T-helper 1 cell treated with Interleukin-12 subunit alpha and Interleukin-12 subunit beta and Interleukin-4 antibody, amounts not matched to agents 30 μg/mL and 1 μg/mL, for 36 hours (primary cell): ENCODE data around the gene VPS51.
A peak's percentile ranks its signal among the peaks of the same experiment; 100 is the strongest.
"Not testable (repeated sequence)": the region's sequence is repeated elsewhere in the genome, so short reads cannot be mapped to it uniquely, and the experiment has no call there.

ENCODE experiments used
- H3K27ac Mint-ChIP-seq: one replicate; pipeline ENCODE4 v1.8.0; 2021; ENCODE audit warnings: mild to moderate bottlenecking, mixed read lengths
- H3K27me3 Mint-ChIP-seq: one replicate; pipeline ENCODE4 v1.8.0; 2021; ENCODE audit warnings: low read depth, mixed read lengths
- H3K36me3 Mint-ChIP-seq: one replicate; pipeline ENCODE4 v1.8.0; 2021; ENCODE audit warnings: low read depth, mixed read lengths
- H3K4me1 Mint-ChIP-seq: one replicate; pipeline ENCODE4 v1.8.0; 2021; ENCODE audit warnings: low read depth, mixed read lengths
- H3K4me3 Mint-ChIP-seq: one replicate; pipeline ENCODE4 v1.8.0; 2021; ENCODE audit warnings: mild to moderate bottlenecking, moderate library complexity, mixed read lengths
- H3K9me3 Mint-ChIP-seq: one replicate; pipeline ENCODE4 v1.8.0; 2021; ENCODE audit warnings: mixed read lengths

The VPS51 gene

GRCh38 chr11:65117206-65118096, 21.4 kb downstream of the VPS51 start, which contains the start of gene ZNHIT2:
Gene ZNHIT2, minus strand, starts transcription at chr11:65117701. Its CDS starts 48 bp downstream, at chr11:65117653.
- Mint-ChIP-seq H3K27me3 (no peaks in the 10 kb centered on the region), H3K4me3 (peak within 1 kb of the TSS; percentile 85), H3K9me3 (no peaks in the 10 kb centered on the region), H3K4me1 (peaks cover 22% of the 10 kb centered on the region), H3K27ac (peak within 1 kb of the TSS; percentile 91), H3K36me3 (peaks cover 36% of the 10 kb centered on the region)

DNA sequence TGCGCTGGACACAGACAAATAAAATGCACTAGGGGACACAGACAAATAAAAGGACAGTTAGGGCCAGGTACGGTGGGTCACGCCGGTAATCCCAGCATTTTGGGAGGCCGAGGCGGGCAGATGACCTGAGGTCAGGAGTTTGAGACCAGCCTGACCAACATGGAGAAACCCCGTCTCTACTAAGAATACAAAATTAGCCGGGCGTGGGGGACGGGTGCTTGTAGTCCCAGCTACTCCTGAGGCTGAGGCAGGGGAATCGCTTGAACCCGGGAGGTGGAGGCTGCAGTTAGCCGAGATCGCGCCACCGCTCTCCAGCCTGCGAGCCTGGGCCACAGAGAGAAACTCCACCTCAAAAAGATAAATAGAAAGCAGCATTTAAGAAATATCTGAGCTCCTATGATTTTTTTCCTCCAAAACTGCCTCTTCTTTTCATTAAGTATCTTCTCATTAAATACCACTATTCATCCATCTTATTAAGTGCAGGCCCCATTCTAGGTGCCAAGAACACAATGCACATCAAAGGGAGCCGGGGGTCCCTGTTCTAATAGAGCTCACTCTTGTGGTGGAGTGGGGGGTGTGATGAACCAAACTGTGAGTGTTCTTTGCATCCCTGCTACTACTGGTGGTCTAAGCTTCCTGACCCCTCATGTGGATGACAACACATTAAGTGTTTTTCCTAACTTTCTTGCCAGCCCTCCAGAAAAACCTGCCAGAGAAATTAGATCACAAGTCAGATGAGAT, 22.3 kb downstream of the VPS51 start:
- Mint-ChIP-seq H3K27me3 (no peaks in the 10 kb centered on the region), H3K4me3 (peak overlapping the region; percentile 85), H3K27ac (peak overlapping the region; percentile 91), H3K9me3 (no peaks in the 10 kb centered on the region), H3K36me3 (peaks cover 36% of the 10 kb centered on the region), H3K4me1 (peaks cover 26% of the 10 kb centered on the region)

DNA sequence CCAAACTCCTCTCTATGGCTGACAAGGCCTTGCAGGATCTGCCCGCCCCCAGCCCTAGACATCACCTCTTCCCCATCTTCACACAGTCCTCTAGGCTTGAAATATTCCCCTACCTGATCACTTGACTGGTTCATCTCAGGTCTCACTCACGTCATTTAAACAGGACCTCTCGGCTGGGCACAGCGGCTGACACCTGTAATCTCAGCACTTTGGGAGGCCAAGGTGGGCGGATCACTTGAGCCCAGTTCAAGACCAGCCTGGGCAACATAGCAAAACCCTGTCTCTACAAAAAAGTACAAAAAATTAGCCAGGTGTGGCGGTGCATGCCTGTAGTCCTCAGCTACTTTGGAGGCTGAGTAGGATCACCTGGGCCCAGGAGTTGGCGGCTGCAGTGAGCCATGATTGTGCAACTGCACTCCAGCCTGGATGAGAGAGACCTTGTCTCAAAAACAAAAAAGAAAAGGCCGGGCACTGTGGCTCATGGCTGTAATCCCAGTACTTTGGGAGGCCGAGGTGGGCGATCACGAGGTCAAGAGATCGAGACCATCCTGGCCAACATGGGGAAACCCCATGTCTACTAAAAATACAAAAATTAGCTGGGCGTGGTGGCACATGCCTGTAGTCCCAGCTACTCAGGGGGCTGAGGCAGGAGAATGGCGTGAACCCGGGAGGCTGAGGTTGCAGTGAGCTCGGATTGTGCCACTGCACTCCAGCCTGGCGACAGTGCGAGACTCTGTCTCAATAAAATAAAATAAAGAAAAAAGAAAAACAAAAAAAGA, 23.1 kb downstream of the VPS51 start:
- Mint-ChIP-seq H3K27ac (peak overlapping the region; percentile 68), H3K4me1 (peaks cover 25% of the 10 kb centered on the region), H3K4me3 (peak overlapping the region; percentile 16), H3K36me3 (peaks cover 36% of the 10 kb centered on the region)
- H3K27me3 Mint-ChIP-seq, H3K9me3 Mint-ChIP-seq: not testable (repeated sequence)

- Mint-ChIP-seq H3K27me3 (no peaks in the 10 kb centered on the region), H3K4me3 (no peak overlapping the region), H3K4me1 (peaks cover 28% of the 10 kb centered on the region), H3K9me3 (no peaks in the 10 kb centered on the region), H3K36me3 (peaks cover 38% of the 10 kb centered on the region), H3K27ac (peak overlapping the region; percentile 20)
Observed at GRCh38 chr11:65119670-65119995, 23.6 kb downstream of the VPS51 start.

DNA sequence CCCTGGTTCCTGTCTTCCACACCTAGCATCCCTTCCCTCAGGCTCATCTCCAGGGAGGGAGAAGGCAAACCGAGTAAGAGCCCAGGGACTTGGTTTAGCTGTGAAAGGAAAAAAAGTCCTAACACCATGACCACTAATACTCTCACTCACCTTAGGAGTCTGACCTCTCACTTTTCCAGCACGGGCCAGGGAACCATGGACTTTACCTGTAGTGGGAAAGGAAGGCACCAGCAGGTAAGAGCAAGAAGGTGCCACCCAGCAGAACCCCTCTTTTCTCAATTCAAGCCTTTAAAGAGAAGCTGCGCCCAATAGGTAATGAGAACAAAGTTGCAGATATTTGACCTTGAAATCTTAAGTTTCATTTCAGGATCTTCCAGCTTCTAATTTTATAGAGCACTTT, 24.8 kb downstream of the VPS51 start:
- Mint-ChIP-seq H3K27me3 (no peaks in the 10 kb centered on the region), H3K27ac (peak overlapping the region; percentile 97), H3K4me1 (peaks cover 28% of the 10 kb centered on the region), H3K4me3 (peak overlapping the region; percentile 96), H3K36me3 (peaks cover 40% of the 10 kb centered on the region), H3K9me3 (no peaks in the 10 kb centered on the region)

- Mint-ChIP-seq H3K36me3 (peaks cover 42% of the 10 kb centered on the region), H3K9me3 (no peaks in the 10 kb centered on the region), H3K4me3 (peak overlapping the region; percentile 96), H3K27ac (peak overlapping the region; percentile 97), H3K27me3 (no peaks in the 10 kb centered on the region), H3K4me1 (peaks cover 28% of the 10 kb centered on the region)
Observed at GRCh38 chr11:65121447-65121864, 25.4 kb downstream of the VPS51 start.

DNA sequence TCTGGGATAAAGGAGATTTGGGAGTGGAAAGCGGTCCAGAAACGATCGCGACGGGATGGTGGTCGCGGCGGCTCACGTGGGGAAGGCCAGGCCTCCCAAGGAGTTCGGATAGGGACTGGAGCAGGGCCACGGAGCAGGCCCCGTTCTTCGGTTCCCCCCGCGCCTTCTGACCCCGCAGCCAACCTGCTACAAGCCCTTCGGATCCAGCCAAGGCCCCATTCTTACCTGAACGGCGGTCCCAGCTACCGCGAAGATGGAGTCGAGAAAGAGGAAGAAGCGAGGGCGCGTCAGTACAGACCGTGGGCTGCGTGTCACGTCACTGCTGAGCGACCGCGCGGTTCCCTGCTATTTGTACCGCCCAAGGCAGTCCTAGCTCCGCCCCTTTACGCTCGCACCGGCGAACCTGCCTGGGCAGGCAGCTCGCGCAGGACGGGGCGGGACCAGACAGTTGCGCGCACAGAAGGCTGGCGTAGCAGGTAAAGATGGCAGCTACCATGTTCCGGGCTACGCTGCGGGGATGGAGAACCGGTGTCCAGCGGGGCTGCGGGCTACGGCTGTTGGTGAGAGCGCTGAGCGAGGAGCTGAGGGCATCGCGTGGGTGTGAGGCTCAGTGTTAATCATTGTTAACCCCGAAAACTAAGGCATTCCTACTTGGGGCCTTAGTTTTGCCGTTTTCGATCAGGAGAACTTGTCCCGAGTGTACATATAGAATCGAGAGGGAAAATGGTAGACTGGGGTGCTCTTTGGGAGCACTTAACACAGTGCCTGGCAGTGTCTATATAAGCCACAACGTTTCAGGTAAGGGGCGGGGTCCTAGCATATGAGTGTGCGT, 26.1 kb downstream of the VPS51 start, which contains the start of the genes FAU and MRPL49:
FAU (minus strand) TSS at position 270 of the 832 bp plus-strand sequence. CDS start 321 bp downstream, outside the sequence.
MRPL49 (plus strand) TSS at position 457 of the 832 bp plus-strand sequence; CDS start at position 483, 26 bp downstream.
- Mint-ChIP-seq H3K36me3 (peaks cover 48% of the 10 kb centered on the region), H3K27me3 (no peaks in the 10 kb centered on the region), H3K4me1 (peaks cover 31% of the 10 kb centered on the region), H3K27ac (peak within 1 kb of the TSS; percentile 97), H3K4me3 (peak within 1 kb of the TSS; percentile 96), H3K9me3 (no peaks in the 10 kb centered on the region)

DNA sequence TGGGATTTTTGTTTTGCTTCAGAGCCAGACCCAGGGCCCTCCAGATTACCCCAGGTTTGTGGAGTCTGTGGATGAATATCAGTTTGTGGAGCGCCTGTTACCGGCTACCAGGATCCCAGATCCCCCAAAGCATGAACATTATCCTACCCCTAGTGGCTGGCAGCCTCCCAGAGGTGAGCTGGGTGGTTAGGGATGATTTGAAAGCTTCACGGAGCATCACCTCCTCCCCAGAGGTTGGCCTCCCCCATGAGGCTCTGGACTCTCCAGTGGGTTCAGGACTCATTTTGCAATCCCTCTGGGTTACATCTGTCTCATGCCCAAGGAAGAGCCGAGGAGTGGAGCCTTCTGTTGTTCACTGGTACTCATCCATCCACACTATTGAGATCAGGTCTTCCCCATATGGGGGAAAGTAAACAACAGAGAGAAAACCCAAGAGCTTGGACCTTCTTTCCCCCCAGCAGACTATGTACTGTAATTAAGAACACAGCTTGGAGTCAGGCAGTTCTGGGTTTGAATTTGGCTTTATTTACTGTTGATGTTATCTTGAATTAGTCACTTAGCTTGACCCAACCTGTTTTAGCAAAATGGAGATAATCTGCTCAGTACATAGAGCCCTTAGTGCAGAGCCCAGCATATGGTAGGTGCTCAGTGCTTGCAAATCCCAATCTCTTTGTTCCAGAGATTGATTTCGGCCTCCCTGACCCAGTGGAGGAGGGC, 28.6 kb downstream of the VPS51 start:
- Mint-ChIP-seq H3K4me1 (peaks cover 20% of the 10 kb centered on the region), H3K4me3 (peak overlapping the region; percentile 40), H3K9me3 (no peaks in the 10 kb centered on the region), H3K36me3 (peaks cover 42% of the 10 kb centered on the region), H3K27ac (no peak overlapping the region), H3K27me3 (no peaks in the 10 kb centered on the region)

- peaks cover 19% of the 10 kb centered on the region for H3K4me1 Mint-ChIP-seq
Observed at GRCh38 chr11:65125197-65126056, 29.4 kb downstream of the VPS51 start.

GRCh38 chr11:65126624-65127274, 30.7 kb downstream of the VPS51 start:
- Mint-ChIP-seq H3K4me1 (peaks cover 11% of the 10 kb centered on the region), H3K36me3 (peaks cover 30% of the 10 kb centered on the region), H3K4me3 (no peak overlapping the region), H3K9me3 (no peaks in the 10 kb centered on the region), H3K27me3 (no peaks in the 10 kb centered on the region), H3K27ac (peak overlapping the region; percentile 14)

More at GRCh38 chr11:65125197-65126056, 29.4 kb downstream of the VPS51 start:
- Mint-ChIP-seq H3K36me3 (peaks cover 39% of the 10 kb centered on the region), H3K27ac (no peak overlapping the region), H3K4me3 (no peak overlapping the region), H3K9me3 (no peaks in the 10 kb centered on the region), H3K27me3 (no peaks in the 10 kb centered on the region)

DNA sequence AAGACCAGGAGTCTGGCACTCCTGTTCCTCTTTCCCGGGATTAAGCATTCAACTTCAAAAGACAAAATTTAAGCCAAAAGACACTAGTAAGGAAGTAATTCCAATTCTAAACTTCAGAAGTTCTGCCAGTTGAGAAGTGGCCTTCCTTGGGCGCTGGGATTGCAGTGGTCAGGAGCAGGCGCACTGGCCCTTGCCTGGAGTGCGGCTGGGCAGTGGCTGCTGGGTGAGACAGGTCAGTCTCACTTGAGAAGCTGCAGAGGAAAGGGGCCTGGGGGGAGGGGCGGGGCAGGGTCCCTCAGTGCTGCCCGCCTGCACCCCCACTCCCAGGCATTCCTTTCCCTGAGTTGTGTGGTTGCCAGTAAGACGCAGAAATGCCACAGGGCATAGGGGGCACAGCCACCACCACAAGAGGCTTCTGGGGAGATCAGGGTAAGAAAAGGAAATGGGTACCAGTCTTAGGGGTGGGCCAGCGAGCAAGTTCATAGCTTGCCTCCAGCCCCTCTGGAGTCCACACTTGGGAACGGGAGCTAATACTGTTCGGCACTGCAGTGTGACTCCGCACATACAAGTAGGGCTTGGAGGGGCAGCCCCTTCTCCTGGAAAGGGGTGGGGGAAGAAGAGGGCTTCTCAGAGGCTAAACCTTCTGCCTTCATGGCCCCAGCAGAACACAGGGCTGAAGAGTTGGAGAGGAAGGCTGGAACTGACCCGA, 31.6 kb downstream of the VPS51 start:
- H3K27me3 Mint-ChIP-seq: no peaks in the 10 kb centered on the region
- peaks cover 27% of the 10 kb centered on the region for H3K36me3 Mint-ChIP-seq
- no peak overlapping the region for H3K27ac Mint-ChIP-seq
- no peaks in the 10 kb centered on the region for H3K9me3 Mint-ChIP-seq
- H3K4me3 Mint-ChIP-seq: no peak overlapping the region
- H3K4me1 Mint-ChIP-seq: peaks cover 13% of the 10 kb centered on the region
